ENCODE measurements around the gene SIGLEC9. TPM values are rescaled to one million over a fixed set of nuclear protein-coding genes. Genes with fewer than 3 reads are reported as not detected.

The SIGLEC9 gene
- total and polyA plus RNA-seq, 8 donors, result 0.19 to 4.1 (median 0.91) TPM

- Histone ChIP-seq H3K9me3 (no peaks in the 10 kb centered on the region), H3K4me3 (no peak overlapping the region), H3K27ac (no peak overlapping the region), H3K27me3 (no peaks in the 10 kb centered on the region), H3K36me3 (no peaks in the 10 kb centered on the region), H3K4me1 (no peaks in the 10 kb centered on the region)
- no peak for TF ChIP-seq CTCF (IDR thresholded peaks at IDR 0.05)
- peak in 1 of 4 donors; percentile 39 for ATAC-seq
- intact Hi-C loops (cut with DNase I), result no loop called here
- no peak for FAIRE-seq
- no peak for DNase-seq
- 61 to 75% methylated on average over 3 of the region's 3 CpGs for WGBS, 2 donors
Observed at GRCh38 chr19:51148580-51148979, 23.9 kb downstream of the SIGLEC9 start.

GRCh38 chr19:51150627-51151026, 25.9 kb downstream of the SIGLEC9 start:
- H3K27me3 ChIP-seq, result peaks cover 0 to 5% (median 0%) of the 10 kb centered on the region in 4 donors
- no peak overlapping the region for H3K27ac ChIP-seq
- FAIRE-seq, result no peak
- intact Hi-C loops (cut with DNase I), result no loop called here
- TF ChIP-seq CTCF (IDR thresholded peaks at IDR 0.05), result no peak
- H3K9me3 ChIP-seq, result no peaks in the 10 kb centered on the region
- DNase-seq, result no peak
- ATAC-seq, result no peak
- H3K4me3 ChIP-seq, result no peak overlapping the region
- no peaks in the 10 kb centered on the region for H3K36me3 ChIP-seq
- 39 to 51% methylated on average over 3 of the region's 3 CpGs for WGBS, 2 donors
- no peaks in the 10 kb centered on the region for H3K4me1 ChIP-seq

- no peaks in the 10 kb centered on the region for H3K9me3 ChIP-seq
- 25 to 26% methylated on average over 2 of the region's 2 CpGs for WGBS, 2 donors
- no peak for ATAC-seq
Observed at GRCh38 chr19:51156710-51157109, 32.0 kb downstream of the SIGLEC9 start.

GRCh38 chr19:51157265-51157664, 32.6 kb downstream of the SIGLEC9 start:
- Histone ChIP-seq H3K36me3 (no peaks in the 10 kb centered on the region), H3K27ac (no peak overlapping the region), H3K4me1 (no peaks in the 10 kb centered on the region), H3K9me3 (no peaks in the 10 kb centered on the region), H3K27me3 (peaks cover 0 to 5% (median 0%) of the 10 kb centered on the region in 4 donors), H3K4me3 (no peak overlapping the region)
- intact Hi-C loops (cut with DNase I), result no loop called here
- ATAC-seq (no peak), FAIRE-seq (no peak), DNase-seq (no peak)
- WGBS, 2 donors, result 13 to 18% methylated on average over 2 of the region's 2 CpGs
- no peak for TF ChIP-seq CTCF (IDR thresholded peaks at IDR 0.05)

More at GRCh38 chr19:51156710-51157109, 32.0 kb downstream of the SIGLEC9 start:
- no peak for TF ChIP-seq CTCF (IDR thresholded peaks at IDR 0.05)
- Histone ChIP-seq H3K27me3 (peaks cover 0 to 5% (median 0%) of the 10 kb centered on the region in 4 donors), H3K36me3 (no peaks in the 10 kb centered on the region), H3K4me1 (no peaks in the 10 kb centered on the region), H3K27ac (no peak overlapping the region), H3K4me3 (no peak overlapping the region)
- intact Hi-C loops (cut with DNase I), result no loop called here
- no peak for FAIRE-seq
- DNase-seq, result no peak

GRCh38 chr19:51158474-51159129, 33.9 kb downstream of the SIGLEC9 start:
- FAIRE-seq, result no peak
- peak in 3 of 4 donors; percentile 54 to 81 (median 62) for ATAC-seq
- intact Hi-C loops (cut with DNase I), result no loop called here
- peak; percentile 29 to 49 (median 33) for TF ChIP-seq CTCF (IDR thresholded peaks at IDR 0.05)
- Histone ChIP-seq H3K27ac (no peak overlapping the region), H3K4me1 (no peaks in the 10 kb centered on the region), H3K4me3 (no peak overlapping the region), H3K36me3 (no peaks in the 10 kb centered on the region), H3K27me3 (peaks cover 0 to 5% (median 0%) of the 10 kb centered on the region in 4 donors), H3K9me3 (no peaks in the 10 kb centered on the region)
- DNase-seq, result peak in 3 of 6 donors; percentile 34 to 79 (median 52)
- WGBS, 2 donors, result 28 to 29% methylated on average over 7 of the region's 7 CpGs
